Lower leg skin (tissue), 3 donors: Measurements from ENCODE around the gene CDC42BPG.

ENCODE experiments used
- CTCF ChIP-seq, 3 donors: fragments of 450-650 bp; IDR thresholded peaks; one replicate each; pipeline ENCODE4 v1.5.1; 2016; ENCODE audit warnings: antibody characterized with exemption in 3 of 3, mild to moderate bottlenecking in 3 of 3, moderate library complexity in 2 of 3
- POLR2A ChIP-seq, 2 donors: fragments of 450-650 bp; IDR thresholded peaks; one replicate each; pipeline ENCODE4 v1.6.1; 2016 to 2017; ENCODE audit warnings: antibody characterized with exemption in 2 of 2, mild to moderate bottlenecking in 1 of 2, moderate library complexity in 1 of 2

- TF ChIP-seq CTCF (IDR thresholded peaks at IDR 0.05) (no peak), POLR2A (IDR thresholded peaks at IDR 0.05) (no peak)
Observed at GRCh38 chr11:64871492-64871891, 27.0 kb upstream of the CDC42BPG start.
